TTC549 (cell line): ENCODE results near the gene BMP8A.

Experiments
- FAIRE-seq: peaks from 2 replicates; lab custom pipeline; 2012; peaks lifted over from hg19 to GRCh38; lab: Jason Lieb, UNC

Gene BMP8A

DNA sequence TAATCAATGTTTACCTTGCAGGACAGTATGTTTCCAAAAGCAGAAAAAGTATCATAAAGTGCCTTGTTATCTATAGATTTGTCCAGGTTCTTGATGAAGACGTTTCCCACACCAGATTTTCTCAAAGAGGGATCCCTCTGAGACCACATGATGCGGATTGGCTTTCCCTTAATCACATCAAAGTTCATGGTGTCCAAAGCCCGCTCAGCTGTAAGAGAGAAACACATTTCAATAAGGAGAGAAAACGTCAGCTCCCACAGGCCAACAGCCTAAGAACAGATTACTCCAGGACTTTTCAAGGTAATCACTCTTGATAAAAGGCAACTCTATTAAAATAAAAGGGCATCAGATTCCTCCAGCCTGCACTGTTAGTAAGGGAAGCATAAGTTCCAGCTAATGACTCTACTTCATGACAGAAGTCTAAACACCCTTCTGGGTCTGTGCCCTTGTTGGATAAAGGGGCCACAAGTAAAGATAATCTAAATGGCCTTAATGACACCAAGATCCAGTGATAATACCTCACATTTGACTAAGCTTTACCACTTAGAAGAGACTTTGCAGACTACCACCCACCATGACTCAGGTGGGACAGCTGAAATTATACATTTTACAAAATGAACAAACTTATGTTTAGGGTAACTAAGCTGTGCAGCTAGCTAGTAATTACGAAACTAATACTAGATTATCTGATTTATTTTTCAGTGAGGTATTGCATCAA is 81.1 kb downstream of the BMP8A start:
- FAIRE-seq: no peak

DNA sequence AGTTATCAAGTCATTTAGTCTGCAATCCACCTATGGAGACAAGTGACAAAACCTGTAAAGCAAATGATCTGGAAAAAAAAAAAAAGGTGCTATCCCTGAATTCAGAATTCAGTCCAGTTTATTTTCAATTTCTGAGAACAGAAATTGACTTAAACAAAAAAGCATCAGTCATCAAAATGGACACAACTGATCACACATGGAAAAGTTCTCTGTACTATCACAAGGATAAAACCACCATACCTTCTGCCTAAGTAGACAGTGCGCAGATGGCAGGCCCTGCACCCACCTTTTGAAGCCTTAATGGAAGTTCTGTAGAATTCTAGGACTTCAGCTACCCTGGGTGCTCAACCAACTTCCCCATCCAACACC is 81.6 kb downstream of the BMP8A start:
- FAIRE-seq: no peak

DNA sequence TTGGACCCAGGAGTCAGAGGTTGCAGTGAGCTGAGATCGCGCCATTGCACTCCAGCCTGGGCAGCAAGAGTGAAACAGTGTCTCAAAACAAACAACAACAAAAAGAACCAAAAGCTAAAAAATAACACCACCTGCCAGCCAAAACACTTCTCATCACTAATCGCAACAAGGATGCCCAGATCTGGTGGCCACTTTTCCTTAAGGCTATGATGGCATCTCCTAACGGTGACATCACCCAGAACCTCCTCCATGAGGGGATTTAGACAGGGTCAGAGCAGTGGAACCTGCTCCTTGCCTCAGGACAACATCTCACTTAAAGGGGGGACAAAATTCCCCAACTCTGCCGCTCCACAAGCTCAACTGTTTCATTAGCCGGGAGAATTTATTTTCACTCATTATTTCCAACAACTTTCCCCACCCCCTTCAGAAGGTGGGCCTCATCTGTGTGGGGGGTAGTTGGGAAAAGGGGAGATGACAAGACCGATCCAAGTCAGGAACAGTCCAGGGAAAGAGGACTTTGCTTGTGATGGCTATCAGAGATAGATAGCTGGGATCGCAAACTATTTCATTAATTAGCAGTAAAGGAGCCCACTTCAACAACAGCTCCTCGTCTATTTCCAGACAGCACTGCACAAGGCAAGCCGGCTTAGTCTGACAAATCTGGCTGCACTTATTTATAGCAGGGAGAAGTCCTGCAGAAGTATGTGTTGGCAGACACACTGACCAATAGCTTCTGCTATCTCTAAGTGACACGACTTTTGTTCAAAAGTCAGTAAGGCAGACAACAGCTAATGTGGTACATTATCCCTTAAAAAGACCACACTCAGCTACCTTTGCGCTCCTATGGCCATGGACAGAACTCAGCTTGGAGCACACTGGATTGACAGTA is 82.5 kb downstream of the BMP8A start:
- FAIRE-seq: no peak

- FAIRE-seq: no peak
These were observed 83.2 kb downstream of the BMP8A start for GRCh38 chr1:39574646-39575045.
